GM18507 (cell line): ENCODE data around the gene RPTOR.
"Not testable (repeated sequence)": the region's sequence is repeated elsewhere in the genome, so short reads cannot be mapped to it uniquely, and the experiment has no call there.

Source experiments
- DNase-seq: peaks from one replicate; pipeline ENCODE4 v3.0.0; 2011; ENCODE audit warnings: low read depth; ENCODE audit not compliant: insufficient read length; ENCODE audit errors: extremely low spot score
- FAIRE-seq: peaks from 2 replicates; lab custom pipeline; 2011; peaks lifted over from hg19 to GRCh38; lab: Jason Lieb, UNC

Gene RPTOR

GRCh38 chr17:80724775-80725266, 180.2 kb downstream of the RPTOR start:
- no peak for FAIRE-seq
- no peak for DNase-seq

GRCh38 chr17:80725517-80725916, 180.9 kb downstream of the RPTOR start:
- DNase-seq (no peak), FAIRE-seq (no peak)

GRCh38 chr17:80726558-80727408, 182.1 kb downstream of the RPTOR start:
- FAIRE-seq (no peak), DNase-seq (no peak)

GRCh38 chr17:80727409-80727755, 182.7 kb downstream of the RPTOR start:
- DNase-seq, result no peak
- no peak for FAIRE-seq

GRCh38 chr17:80729016-80729415, 184.4 kb downstream of the RPTOR start:
- DNase-seq (no peak), FAIRE-seq (no peak)

GRCh38 chr17:80729761-80730160, 185.1 kb downstream of the RPTOR start:
- FAIRE-seq, result no peak
- no peak for DNase-seq

GRCh38 chr17:80730739-80731138, 186.1 kb downstream of the RPTOR start:
- FAIRE-seq (no peak), DNase-seq (no peak)

- FAIRE-seq (no peak), DNase-seq (no peak)
These were observed 186.7 kb downstream of the RPTOR start for GRCh38 chr17:80731323-80731722.

GRCh38 chr17:80732268-80732667, 187.6 kb downstream of the RPTOR start:
- FAIRE-seq (no peak), DNase-seq (no peak)

- FAIRE-seq (peak; percentile 95), DNase-seq (peak; percentile 62)
These were observed 192.7 kb downstream of the RPTOR start for GRCh38 chr17:80737106-80738019.

- DNase-seq, result no peak
- FAIRE-seq, result peak; percentile 52
These were observed 193.6 kb downstream of the RPTOR start for GRCh38 chr17:80738020-80738808.

- peak; percentile 60 for FAIRE-seq
These were observed 194.5 kb downstream of the RPTOR start for GRCh38 chr17:80738987-80739730.

GRCh38 chr17:80740141-80740540, 195.5 kb downstream of the RPTOR start:
- FAIRE-seq (no peak), DNase-seq (no peak)

More at GRCh38 chr17:80738987-80739730, 194.5 kb downstream of the RPTOR start:
- DNase-seq, result no peak

GRCh38 chr17:80742091-80742490, 197.5 kb downstream of the RPTOR start:
- no peak for FAIRE-seq
- DNase-seq, result no peak

GRCh38 chr17:80742581-80743180, 198.0 kb downstream of the RPTOR start:
- DNase-seq (no peak), FAIRE-seq (no peak)

- FAIRE-seq, result no peak
- DNase-seq, result no peak
These were observed 198.6 kb downstream of the RPTOR start for GRCh38 chr17:80743181-80743771.

GRCh38 chr17:80743973-80744372, 199.3 kb downstream of the RPTOR start:
- not testable (repeated sequence) for FAIRE-seq, DNase-seq

GRCh38 chr17:80744725-80745124, 200.1 kb downstream of the RPTOR start:
- not testable (repeated sequence) for DNase-seq

More at GRCh38 chr17:80744725-80745124, 200.1 kb downstream of the RPTOR start:
- FAIRE-seq, result not testable (repeated sequence)
